Measurements from ENCODE around the gene VAMP2. TPM values are rescaled to one million over a fixed set of nuclear protein-coding genes. Genes with fewer than 3 reads are reported as not detected.

VAMP2 gene
- total and polyA plus RNA-seq, 2 donors (not counting 1 experiment from before 2014, with no cell fraction given): 162 to 209 TPM

GRCh38 chr17:8122422-8122923, 40.3 kb downstream of the VAMP2 start:
- intact Hi-C loops (cut with micrococcal nuclease): no loop called here
- Histone ChIP-seq H4K20me1 (ENCODE audit: control insufficient read depth, insufficient read depth, low read length, poor library complexity, severe bottlenecking) (peaks cover 34% of the 10 kb centered on the region), H3K9me3 (ENCODE audit: control extremely low read depth in 1 of 3, control insufficient read depth in 2 of 3, insufficient read depth in 1 of 3, low read length in 2 of 3) (peaks cover 0 to 28% (median 0%) of the 10 kb centered on the region in 3 donors), H3K4me2 (replicated peaks; ENCODE audit: low read depth, low read length, poor library complexity, severe bottlenecking) (peak overlapping the region; percentile 91), H3K27ac (ENCODE audit: low read length in 2 of 2) (no peak overlapping the region), H3K9ac (ENCODE audit: low read length) (peak overlapping the region; percentile 83), H3K4me1 (ENCODE audit: control insufficient read depth in 2 of 2, insufficient read depth in 2 of 2, low read length in 2 of 2) (peaks cover 68 to 81% of the 10 kb centered on the region in 2 donors), H3K79me2 (ENCODE audit: control insufficient read depth, insufficient read depth, low read length) (no peaks in the 10 kb centered on the region), H3K27me3 (replicated peaks in 1 of 4; ENCODE audit: control extremely low read depth in 1 of 4, control insufficient read depth in 3 of 4, insufficient read depth in 4 of 4, low read length in 3 of 4) (peaks cover 0 to 57% (median 24%) of the 10 kb centered on the region in 4 experiments), H3K36me3 (replicated peaks in 1 of 2; ENCODE audit: control extremely low read depth in 1 of 2, control insufficient read depth in 1 of 2, extremely low read depth in 1 of 2, insufficient read depth in 2 of 2, low read length in 1 of 2) (no peaks in the 10 kb centered on the region), H2AFZ (ENCODE audit: insufficient read depth, low read depth, low read length, poor library complexity, severe bottlenecking) (peak overlapping the region; percentile 58), H3K4me3 (ENCODE audit: control extremely low read depth in 1 of 5, extremely low read depth in 1 of 5, insufficient read depth in 1 of 5, low read depth in 2 of 5, low read length in 4 of 5) (peak overlapping the region in 4 of 5 experiments; percentile 29 to 85 (median 70))
- POLR2A ChIA-PET: interaction anchor here (0.6 to 1.8 kb wide), 5 partner anchors 32 to 166 kb away, joined by 3 to 6 read pairs (median 4); partner anchors contain the start of gene RANGRF
- peaks cover 85% of the 10 kb centered on the region for H3K4me1 Mint-ChIP-seq
- WGBS (ENCODE audit: insufficient coverage): under 1% methylated on average over 27 of the region's 29 CpGs
- H3K27ac Mint-ChIP-seq: peak overlapping the region; percentile 43
- peaks cover 46% of the 10 kb centered on the region for H3K27me3 Mint-ChIP-seq
- ATAC-seq (ENCODE audit: low read depth): no peak
- H3K4me3 Mint-ChIP-seq: peak overlapping the region; percentile 94
- CTCF ChIA-PET: interaction anchor here (0.6 to 3.6 kb wide), 10 partner anchors 11 to 178 kb away, joined by 3 to 12 read pairs (median 4); partner anchors contain the start of gene SLC25A35
- TF ChIP-seq CTCF (IDR thresholded peaks at IDR 0.05): no peak
- peak; percentile 38 for TF ChIP-seq EZH2 (IDR thresholded peaks at IDR 0.05; ENCODE audit: borderline replicate concordance, insufficient read depth, low read depth, low read length, poor library complexity, severe bottlenecking)
- DNase-seq: no peak
- no peaks in the 10 kb centered on the region for H3K9me3 Mint-ChIP-seq (ENCODE audit: insufficient read depth)

Data from B cell (primary cell).